ENCODE results near the gene RPAP3.
A peak's percentile ranks its signal among the peaks of the same experiment; 100 is the strongest.

The RPAP3 gene

DNA sequence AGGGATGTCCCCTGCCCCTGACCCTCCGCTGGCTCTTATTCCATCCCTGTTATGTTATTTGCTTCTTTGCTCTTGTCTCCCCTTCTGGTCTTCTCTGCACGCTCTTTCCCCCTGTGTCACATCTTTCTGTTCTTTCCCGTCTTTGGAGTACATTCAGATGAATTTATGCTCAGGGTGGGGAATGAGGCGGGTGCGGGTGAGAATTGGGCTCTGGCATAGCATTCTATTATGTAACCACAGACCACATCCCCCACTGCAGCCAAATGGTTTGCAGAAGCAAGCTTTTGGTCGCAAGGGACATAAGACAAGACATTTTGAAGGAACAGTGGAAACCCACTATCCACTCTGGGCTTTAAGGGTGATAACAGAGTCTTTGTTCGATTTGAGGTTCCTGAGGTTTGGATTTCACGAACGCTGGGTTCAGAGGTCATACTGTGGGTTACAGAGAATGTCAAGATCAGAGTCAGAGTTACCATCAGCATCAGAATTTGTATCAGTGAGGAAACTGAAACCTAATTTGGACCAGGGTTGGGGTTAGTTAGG lies 15.7 kb upstream of the RPAP3 start:
- DNase-seq: peak; percentile 39

- no peak for DNase-seq
Measured at GRCh38 chr12:47718531-47718930, 12.7 kb upstream of the RPAP3 start.

- peak; percentile 70 for DNase-seq
Measured at GRCh38 chr12:47717443-47718193, 11.8 kb upstream of the RPAP3 start.

DNA sequence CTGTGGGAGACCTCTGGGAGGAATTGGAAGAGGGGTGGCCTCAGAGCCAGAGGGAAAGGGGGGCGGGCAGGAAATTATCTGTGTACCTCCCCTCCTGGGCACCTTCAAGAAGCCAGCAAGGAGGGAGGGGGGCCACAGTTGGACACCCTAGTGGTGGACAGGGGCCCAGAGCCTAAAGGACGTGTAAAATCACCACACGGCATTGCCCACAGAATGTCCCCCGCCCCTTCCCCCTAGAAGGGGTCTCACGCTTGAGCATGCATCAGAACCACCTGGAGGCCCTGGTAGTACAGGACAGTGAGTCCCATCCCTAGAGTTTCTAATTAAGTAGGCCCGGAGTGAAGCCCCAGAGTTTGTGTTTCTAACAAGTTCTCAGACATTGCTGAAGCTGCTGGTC lies 11.2 kb upstream of the RPAP3 start:
- DNase-seq: no peak

DNA sequence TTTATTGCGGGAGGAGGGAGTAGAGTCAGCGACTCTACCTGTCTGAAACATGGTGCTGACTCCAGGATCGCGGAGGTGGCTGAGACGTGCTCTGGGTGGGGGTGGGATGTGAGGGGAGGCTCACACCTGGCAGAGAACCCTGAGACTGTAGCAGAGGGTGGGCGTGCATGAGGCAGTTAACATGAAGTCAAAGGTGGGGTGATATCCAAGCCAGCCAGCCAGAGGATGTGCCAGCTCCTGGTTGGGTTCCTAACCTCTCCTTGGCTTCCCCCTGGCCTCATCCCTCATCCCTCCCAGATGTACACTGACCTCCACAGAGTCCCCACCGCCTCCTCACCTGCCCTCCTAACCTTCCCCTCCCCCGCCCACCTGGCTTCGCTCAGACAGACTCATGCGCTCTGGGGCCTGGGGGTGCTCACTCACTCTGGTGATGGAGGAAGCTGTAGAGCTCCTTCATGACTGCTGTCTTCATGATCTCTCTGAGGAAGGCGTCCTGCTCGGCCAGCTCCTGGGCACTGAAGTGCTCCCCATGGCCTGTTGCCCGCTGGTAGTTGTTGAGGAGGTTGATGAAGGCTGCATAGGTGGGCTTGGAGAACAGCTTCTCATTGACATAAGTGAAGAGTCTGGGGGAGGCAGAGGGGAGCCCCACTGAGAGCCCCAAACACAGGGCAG lies 10.2 kb upstream of the RPAP3 start:
- DNase-seq: no peak

DNA sequence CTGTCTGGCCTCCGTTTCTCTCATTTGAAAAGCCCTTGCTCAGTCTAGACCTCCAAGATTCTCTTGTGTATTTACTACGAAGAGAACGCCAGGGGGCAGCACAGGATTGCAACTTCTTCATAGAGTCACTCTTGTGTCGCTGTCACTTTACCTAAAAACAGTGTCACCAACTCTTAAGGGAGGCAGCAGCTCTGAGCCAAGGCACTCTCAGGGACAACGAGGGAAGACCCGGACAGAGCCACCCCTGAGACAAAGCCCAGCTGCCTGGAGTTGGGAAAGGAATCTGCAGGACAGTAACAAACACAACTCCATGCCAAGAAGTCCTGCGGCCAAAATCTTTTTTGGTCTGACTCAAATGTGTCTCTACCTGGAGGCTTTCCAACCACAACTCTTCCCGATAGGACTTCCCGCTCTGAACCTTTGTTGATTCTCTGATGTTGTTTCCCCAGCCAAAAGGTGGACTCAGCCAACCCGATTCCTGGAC lies 9.6 kb upstream of the RPAP3 start:
- peak; percentile 55 for DNase-seq

- DNase-seq: no peak
Measured at GRCh38 chr12:47714826-47715386, 9.1 kb upstream of the RPAP3 start.

GRCh38 chr12:47712171-47712570 lies 6.3 kb upstream of the RPAP3 start:
- no peak for DNase-seq

DNA sequence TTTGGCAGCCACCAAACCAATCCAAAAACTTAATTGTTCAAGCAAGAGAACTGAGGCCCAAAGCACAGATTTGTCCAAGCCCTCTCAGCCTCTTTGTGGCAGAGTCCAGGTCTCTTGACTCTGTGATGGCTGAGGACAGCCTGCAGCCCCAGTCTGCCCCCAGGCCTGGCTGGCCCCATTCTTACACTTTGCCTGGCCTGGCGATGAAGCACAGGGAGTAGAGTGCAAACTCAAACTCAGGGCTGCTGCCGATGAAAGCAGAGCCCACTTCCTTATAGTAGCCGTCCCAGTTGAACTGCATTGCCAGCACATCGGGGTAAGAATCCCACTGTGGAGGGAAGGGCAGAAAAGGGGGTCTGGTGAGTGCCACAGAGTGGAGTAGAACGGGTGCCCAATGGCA lies 5.6 kb upstream of the RPAP3 start:
- DNase-seq: no peak

GRCh38 chr12:47710278-47710677 lies 4.4 kb upstream of the RPAP3 start:
- DNase-seq: no peak

- DNase-seq: no peak
Measured at GRCh38 chr12:47709671-47710070, 3.8 kb upstream of the RPAP3 start.

DNA sequence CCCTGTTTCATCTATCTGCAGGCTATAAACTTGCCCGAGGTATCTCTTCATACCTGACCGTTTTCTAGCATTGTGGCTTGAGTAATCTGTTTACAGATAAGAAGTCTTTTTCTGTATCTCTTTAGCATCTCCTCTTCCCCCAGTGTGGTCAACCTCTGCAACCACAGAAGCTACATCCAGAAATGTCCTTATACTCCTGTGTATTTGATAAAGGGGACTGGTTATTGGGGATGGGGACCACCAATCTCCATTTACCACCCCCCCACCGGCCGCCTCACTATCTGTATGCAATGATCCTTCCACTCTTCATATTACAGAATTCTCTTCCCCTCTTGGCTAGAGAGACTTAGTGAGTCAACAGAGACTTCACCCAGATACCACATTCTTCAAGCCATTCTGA lies 3.4 kb upstream of the RPAP3 start:
- no peak for DNase-seq

DNA sequence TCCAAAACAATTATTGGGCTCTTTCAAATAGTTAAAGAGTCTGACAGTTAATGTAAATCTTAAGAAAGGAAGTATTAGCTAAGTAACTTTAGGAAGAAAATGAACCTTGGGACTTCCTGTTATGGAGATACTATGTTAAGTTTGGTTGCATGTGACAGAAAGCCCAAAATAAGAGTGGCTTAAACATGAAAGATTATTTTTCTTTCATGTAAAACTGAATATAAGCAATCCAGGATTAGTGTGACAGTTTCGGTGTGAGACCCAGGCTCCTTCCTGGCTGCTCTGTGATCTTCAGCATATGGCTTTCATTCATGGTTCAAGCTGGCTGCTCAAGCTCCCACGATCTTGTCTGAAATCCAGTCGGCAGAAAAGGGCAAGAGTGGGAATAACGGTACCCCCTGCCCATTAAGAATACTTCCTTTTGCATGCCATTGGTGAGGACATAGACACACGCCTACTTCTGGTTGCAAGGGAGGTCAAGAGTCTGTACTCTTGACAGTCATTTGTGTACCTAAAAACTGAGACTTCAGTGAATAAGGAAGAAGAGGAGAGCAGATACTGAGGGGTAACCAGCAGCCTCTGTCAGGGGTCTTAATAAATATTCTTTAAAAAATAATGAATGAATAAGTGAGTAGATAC lies 2.2 kb upstream of the RPAP3 start:
- DNase-seq: no peak

DNA sequence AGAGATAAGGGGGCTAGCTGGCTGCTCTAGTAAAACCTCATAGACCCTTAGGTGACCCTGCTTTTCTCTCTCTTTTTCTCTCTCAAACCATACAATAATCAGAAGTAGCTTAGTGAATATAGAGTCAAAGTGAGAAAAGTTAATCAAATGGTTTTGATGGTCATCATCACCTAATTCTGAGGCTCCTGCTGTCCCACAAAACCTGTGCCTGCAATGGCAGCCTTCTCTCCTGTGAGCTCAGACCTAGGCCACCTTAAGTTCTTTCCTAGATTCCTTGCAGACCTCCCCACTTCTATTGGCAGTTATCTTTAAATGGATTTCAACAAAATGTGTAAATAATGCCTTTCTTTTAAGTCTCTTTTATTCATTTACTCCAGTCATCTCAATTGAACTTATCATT lies 1.5 kb upstream of the RPAP3 start:
- no peak for DNase-seq

GRCh38 chr12:47705229-47705565 lies 633 bp downstream of the RPAP3 start:
- DNase-seq: no peak

- no peak for DNase-seq
Measured at GRCh38 chr12:47704719-47705118, 1.1 kb downstream of the RPAP3 start.

GRCh38 chr12:47700263-47700662 lies 5.6 kb downstream of the RPAP3 start:
- DNase-seq: no peak

DNA sequence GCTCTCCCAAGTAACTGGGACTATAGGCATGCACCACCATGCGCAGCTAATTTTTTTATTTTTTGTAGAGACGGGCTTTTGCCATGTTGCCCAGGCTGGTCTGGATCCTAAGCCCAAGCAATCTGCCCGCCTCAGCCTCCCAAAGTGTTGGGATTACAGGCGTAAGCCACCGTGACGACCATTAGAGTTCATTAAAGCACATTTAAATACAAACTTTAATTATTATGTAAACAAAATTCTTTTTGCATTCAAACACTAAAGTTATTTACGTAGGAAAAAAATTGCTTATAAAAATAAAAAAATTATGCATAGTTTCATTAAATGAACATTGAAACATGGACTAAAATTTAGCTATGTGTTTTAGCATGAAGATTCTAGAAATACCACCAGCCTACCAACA lies 7.2 kb downstream of the RPAP3 start:
- no peak for DNase-seq

- no peak for DNase-seq
Measured at GRCh38 chr12:47698055-47698454, 7.8 kb downstream of the RPAP3 start.

GRCh38 chr12:47689215-47689614 lies 16.6 kb downstream of the RPAP3 start:
- no peak for DNase-seq

GRCh38 chr12:47687636-47688035 lies 18.2 kb downstream of the RPAP3 start:
- no peak for DNase-seq

- peak; percentile 43 for DNase-seq
Measured at GRCh38 chr12:47686645-47687240, 19.1 kb downstream of the RPAP3 start.

DNA sequence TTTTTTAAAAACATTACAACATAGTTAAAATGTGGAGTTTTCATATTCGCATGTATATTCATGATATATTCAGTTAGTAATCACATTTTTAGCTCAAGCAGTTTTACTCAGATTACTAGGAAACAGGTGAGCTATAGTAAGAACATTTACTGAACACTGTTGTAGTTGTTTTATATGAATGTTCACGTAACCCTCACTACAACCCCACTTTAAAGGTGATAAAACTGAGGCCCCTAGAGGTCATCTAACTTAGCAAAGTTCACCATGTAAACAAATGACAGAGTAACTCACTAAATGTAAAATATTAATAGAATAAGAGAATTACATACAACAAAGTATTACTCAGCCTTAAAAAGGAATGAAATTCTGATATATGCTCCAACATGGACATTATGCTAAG lies 26.0 kb downstream of the RPAP3 start:
- DNase-seq: no peak
